ENCODE measurements around the gene TRAM2.
"Not testable (repeated sequence)": the region's sequence is repeated elsewhere in the genome, so short reads cannot be mapped to it uniquely, and the experiment has no call there.

Gene TRAM2

DNA sequence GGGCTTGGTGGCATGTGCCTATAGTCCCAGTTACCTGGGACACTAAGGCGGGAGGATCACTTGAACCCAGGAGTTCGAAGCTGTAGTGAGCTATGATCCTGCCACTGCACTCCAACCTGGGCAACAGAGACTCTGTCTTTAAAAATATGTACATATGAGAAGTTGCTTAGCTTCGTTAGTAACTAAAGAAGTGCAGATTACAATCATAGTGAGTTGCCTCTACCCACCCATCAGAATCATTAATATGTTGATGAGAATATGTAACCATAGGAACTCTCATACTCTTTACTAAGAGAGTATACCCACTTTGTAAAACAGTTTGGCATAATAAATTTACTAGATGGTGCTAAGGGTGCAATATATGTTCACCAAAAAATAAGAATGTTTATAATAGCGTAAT, 102.7 kb downstream of the TRAM2 start:
- no peak for DNase-seq

GRCh38 chr6:52461194-52461593, 115.7 kb downstream of the TRAM2 start:
- not testable (repeated sequence) for DNase-seq

DNA sequence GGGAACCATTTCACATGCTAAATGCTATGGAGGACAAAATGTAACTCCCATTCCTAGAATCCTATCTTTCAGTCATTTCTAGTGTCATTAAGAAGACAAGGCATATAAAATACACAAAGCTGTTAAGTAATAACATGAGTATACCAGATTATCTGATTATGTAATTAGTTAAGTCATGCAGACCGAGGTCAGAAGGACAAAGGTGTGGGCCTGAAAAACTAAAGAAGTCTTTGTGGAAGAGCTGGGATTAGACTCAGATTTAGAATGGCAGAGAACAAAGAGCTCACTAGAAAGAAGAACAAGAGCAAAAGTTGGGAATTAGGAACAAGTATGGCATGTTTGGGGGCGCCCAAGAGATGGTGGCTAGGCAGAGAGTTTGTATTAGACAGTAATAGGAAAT, 119.8 kb downstream of the TRAM2 start:
- no peak for DNase-seq

- no peak for DNase-seq
Measured at GRCh38 chr6:52454556-52454955, 122.3 kb downstream of the TRAM2 start.

Data from AML-193 (cell line).